Fibroblast of gingiva (primary cell): ENCODE results near the gene MED31.
A peak's percentile ranks its signal among the peaks of the same experiment; 100 is the strongest.
"Not testable (repeated sequence)": the region's sequence is repeated elsewhere in the genome, so short reads cannot be mapped to it uniquely, and the experiment has no call there.

Experiments
- DNase-seq: peaks from one replicate; pipeline ENCODE4 v3.0.0-alpha.2; 2011; ENCODE audit warnings: low read depth

Gene MED31

GRCh38 chr17:6677158-6677831 is 25.9 kb upstream of the MED31 start:
- no peak for DNase-seq

- no peak for DNase-seq
Observed at GRCh38 chr17:6676802-6677157, 25.4 kb upstream of the MED31 start.

- DNase-seq = no peak
Observed at GRCh38 chr17:6675201-6675825, 23.9 kb upstream of the MED31 start.

GRCh38 chr17:6674586-6674985 is 23.2 kb upstream of the MED31 start:
- no peak for DNase-seq

- no peak for DNase-seq
Observed at GRCh38 chr17:6671431-6671830, 20.0 kb upstream of the MED31 start.

- no peak for DNase-seq
Observed at GRCh38 chr17:6670999-6671398, 19.6 kb upstream of the MED31 start.

GRCh38 chr17:6670571-6670970 is 19.2 kb upstream of the MED31 start:
- no peak for DNase-seq

GRCh38 chr17:6669479-6670212 is 18.2 kb upstream of the MED31 start:
- no peak for DNase-seq

GRCh38 chr17:6668727-6669425 is 17.5 kb upstream of the MED31 start:
- DNase-seq = no peak

GRCh38 chr17:6668219-6668618 is 16.8 kb upstream of the MED31 start:
- DNase-seq = no peak

- no peak for DNase-seq
Observed at GRCh38 chr17:6667516-6667915, 16.1 kb upstream of the MED31 start.

- DNase-seq = no peak
Observed at GRCh38 chr17:6666557-6666956, 15.2 kb upstream of the MED31 start.

- DNase-seq = peak; percentile 76
Observed at GRCh38 chr17:6666077-6666521, 14.7 kb upstream of the MED31 start.

- not testable (repeated sequence) for DNase-seq
Observed at GRCh38 chr17:6663200-6663599, 11.8 kb upstream of the MED31 start.

GRCh38 chr17:6661464-6661848 is 10.1 kb upstream of the MED31 start:
- no peak for DNase-seq

GRCh38 chr17:6660805-6661463 is 9.5 kb upstream of the MED31 start:
- no peak for DNase-seq

- DNase-seq = no peak
Observed at GRCh38 chr17:6660101-6660500, 8.7 kb upstream of the MED31 start.

GRCh38 chr17:6658411-6658810 is 7.0 kb upstream of the MED31 start:
- DNase-seq = not testable (repeated sequence)

GRCh38 chr17:6657633-6658287 is 6.4 kb upstream of the MED31 start:
- DNase-seq = no peak

- DNase-seq = not testable (repeated sequence)
Observed at GRCh38 chr17:6656797-6657632, 5.6 kb upstream of the MED31 start.
